Natural killer cell (primary cell): Measurements from ENCODE around the gene YPEL1. TPM values are rescaled to one million over a fixed set of nuclear protein-coding genes. Genes with fewer than 3 reads are reported as not detected.

Source experiments
- ATAC-seq, 3 donors: fragments of 150-1000 bp in 2 of 3; fragments of 200-7000 bp in 1 of 3; cut with Tn5 transposase; 1 replicate in 1 of 3; 2 replicates in 2 of 3; pipeline ENCODE4 v1.10.0; 2021; ENCODE audit warnings: mild to moderate bottlenecking in 2 of 3, moderate library complexity in 2 of 3
- DNase-seq, 2 donors: peaks; one replicate each; pipeline versions ENCODE4 v3.0.0 to v3.0.0-alpha.2; 2013 to 2021; ENCODE audit warnings: mixed read lengths in 1 of 2
- H3K27ac ChIP-seq: one replicate; pipeline ENCODE4 v1.5.1; 2013; ENCODE audit warnings: mild to moderate bottlenecking, low read length
- H3K27me3 ChIP-seq: one replicate; pipeline ENCODE4 v1.6.1; 2013; ENCODE audit warnings: low read length; ENCODE audit not compliant: control insufficient read depth, insufficient read depth
- H3K36me3 ChIP-seq: one replicate; pipeline ENCODE4 v1.6.1; 2013; ENCODE audit warnings: low read length; ENCODE audit not compliant: control insufficient read depth, insufficient read depth
- H3K4me1 ChIP-seq: one replicate; pipeline ENCODE4 v1.6.1; 2013; ENCODE audit warnings: low read length; ENCODE audit not compliant: control insufficient read depth, insufficient read depth
- H3K4me3 ChIP-seq: one replicate; pipeline ENCODE4 v1.5.1; 2013; ENCODE audit warnings: low read length
- H3K9me3 ChIP-seq: one replicate; pipeline ENCODE4 v1.6.1; 2013; ENCODE audit warnings: low read length; ENCODE audit not compliant: control insufficient read depth, insufficient read depth
- H3K27ac Mint-ChIP-seq, 2 donors: one replicate each; pipeline ENCODE4 v1.8.0; 2022; ENCODE audit warnings: mild to moderate bottlenecking in 2 of 2, mixed read lengths in 2 of 2, moderate library complexity in 1 of 2
- H3K27me3 Mint-ChIP-seq, 2 donors: one replicate each; pipeline ENCODE4 v1.8.0; 2022; ENCODE audit warnings: low read depth in 2 of 2, mixed read lengths in 2 of 2
- H3K36me3 Mint-ChIP-seq: one replicate; pipeline ENCODE4 v1.8.0; 2022; ENCODE audit warnings: mixed read lengths
- H3K4me1 Mint-ChIP-seq, 2 donors: one replicate each; pipeline ENCODE4 v1.8.0; 2022; ENCODE audit warnings: mixed read lengths in 2 of 2
- H3K4me3 Mint-ChIP-seq: one replicate; pipeline ENCODE4 v1.8.0; 2022; ENCODE audit warnings: mild to moderate bottlenecking, moderate library complexity, mixed read lengths
- H3K9me3 Mint-ChIP-seq, 2 donors: one replicate each; pipeline ENCODE4 v1.8.0; 2022; ENCODE audit warnings: mixed read lengths in 2 of 2
- WGBS: methylation state at CpG from one replicate; pipeline ENCODE4 v1.1.7; 2013; ENCODE audit warnings: missing lambda C conversion rate; ENCODE audit not compliant: insufficient coverage; 5-methylcytosine and 5-hydroxymethylcytosine counted together
- intact Hi-C: fragments of 100-400 bp; cut with micrococcal nuclease; formaldehyde crosslinking; loops from one replicate; pipeline ENCODE4 v1.14.2; 2022
- total RNA-seq, 4 donors: library from RNA; stranded (reverse); fragments of 120-200 nt in 1 of 4; gene quantifications; one replicate each; pipeline versions ENCODE4 v1.2.3 to v1.2.4, GENCODE V29; 2013 to 2022
- TF ChIP-seq, protein P1 (sequence below): fragments of 200-600 bp; IDR thresholded peaks from one replicate; pipeline ENCODE4 v1.8.0; 2022; ENCODE audit warnings: antibody characterized with exemption

YPEL1 gene
- total RNA-seq, 3 donors from 2014 or later (not counting 1 experiment from before 2014, with no cell fraction given): 59.9 to 86.3 (median 68.8) TPM

DNA sequence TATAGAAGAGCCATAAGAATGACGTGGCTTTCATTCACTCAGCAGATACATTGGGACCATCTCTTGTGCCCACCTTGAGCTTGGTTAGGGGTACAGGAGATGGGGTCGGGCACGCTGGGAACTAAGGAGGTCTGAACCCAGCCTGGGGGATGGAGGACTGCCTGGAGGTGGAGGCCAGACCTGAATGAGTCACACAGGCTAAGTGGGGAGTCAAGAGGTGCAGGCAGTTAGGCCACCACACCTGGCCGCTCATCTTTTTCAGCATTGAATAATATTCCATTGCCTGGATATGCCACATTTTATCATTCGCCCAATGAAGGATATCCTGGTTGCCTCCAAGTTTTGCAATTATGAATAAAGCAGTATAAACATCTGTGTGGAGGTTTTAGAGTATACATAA, 73.6 kb downstream of the YPEL1 start:
- no peaks in the 10 kb centered on the region for H3K9me3 Mint-ChIP-seq
- no peaks in the 10 kb centered on the region for H3K27me3 Mint-ChIP-seq
- ATAC-seq (no peak), DNase-seq (no peak)
- H3K4me1 ChIP-seq: peaks cover 26% of the 10 kb centered on the region
- H3K9me3 ChIP-seq: no peaks in the 10 kb centered on the region
- intact Hi-C loops: no loop called here
- no peak overlapping the region for H3K4me3 Mint-ChIP-seq
- TF ChIP-seq, protein P1, sequence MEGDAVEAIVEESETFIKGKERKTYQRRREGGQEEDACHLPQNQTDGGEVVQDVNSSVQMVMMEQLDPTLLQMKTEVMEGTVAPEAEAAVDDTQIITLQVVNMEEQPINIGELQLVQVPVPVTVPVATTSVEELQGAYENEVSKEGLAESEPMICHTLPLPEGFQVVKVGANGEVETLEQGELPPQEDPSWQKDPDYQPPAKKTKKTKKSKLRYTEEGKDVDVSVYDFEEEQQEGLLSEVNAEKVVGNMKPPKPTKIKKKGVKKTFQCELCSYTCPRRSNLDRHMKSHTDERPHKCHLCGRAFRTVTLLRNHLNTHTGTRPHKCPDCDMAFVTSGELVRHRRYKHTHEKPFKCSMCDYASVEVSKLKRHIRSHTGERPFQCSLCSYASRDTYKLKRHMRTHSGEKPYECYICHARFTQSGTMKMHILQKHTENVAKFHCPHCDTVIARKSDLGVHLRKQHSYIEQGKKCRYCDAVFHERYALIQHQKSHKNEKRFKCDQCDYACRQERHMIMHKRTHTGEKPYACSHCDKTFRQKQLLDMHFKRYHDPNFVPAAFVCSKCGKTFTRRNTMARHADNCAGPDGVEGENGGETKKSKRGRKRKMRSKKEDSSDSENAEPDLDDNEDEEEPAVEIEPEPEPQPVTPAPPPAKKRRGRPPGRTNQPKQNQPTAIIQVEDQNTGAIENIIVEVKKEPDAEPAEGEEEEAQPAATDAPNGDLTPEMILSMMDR: no peak
- no peak overlapping the region for H3K27ac ChIP-seq
- peaks cover 13 to 24% of the 10 kb centered on the region in 2 donors for H3K4me1 Mint-ChIP-seq
- H3K36me3 ChIP-seq: no peaks in the 10 kb centered on the region
- H3K27ac Mint-ChIP-seq: no peak overlapping the region
- 100% methylated on average over 5 of the region's 5 CpGs for WGBS
- H3K4me3 ChIP-seq: no peak overlapping the region
- H3K36me3 Mint-ChIP-seq: no peaks in the 10 kb centered on the region
- no peaks in the 10 kb centered on the region for H3K27me3 ChIP-seq

DNA sequence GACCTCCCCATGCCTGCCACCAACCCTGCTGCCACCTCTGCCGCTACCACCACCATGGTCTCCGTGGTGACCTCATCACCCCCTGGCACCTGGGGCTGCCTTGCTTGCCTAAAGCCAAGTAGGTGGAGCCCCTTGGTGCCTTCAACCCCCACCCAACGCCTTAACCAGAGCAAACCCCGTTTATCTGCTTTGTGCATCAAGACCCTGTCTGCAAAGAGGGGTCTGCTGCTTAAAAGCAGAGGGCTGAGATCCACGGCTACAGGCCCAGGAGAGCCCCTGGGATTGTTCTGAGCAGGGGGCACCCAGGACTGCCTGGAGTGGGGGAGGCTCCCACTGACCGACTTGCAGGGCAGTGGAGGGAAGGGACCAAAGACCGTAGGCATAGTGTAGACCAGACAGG, 74.7 kb downstream of the YPEL1 start:
- Histone ChIP-seq H3K36me3 (no peaks in the 10 kb centered on the region), H3K27ac (no peak overlapping the region), H3K4me3 (no peak overlapping the region), H3K27me3 (no peaks in the 10 kb centered on the region), H3K9me3 (no peaks in the 10 kb centered on the region), H3K4me1 (peaks cover 24% of the 10 kb centered on the region)
- TF ChIP-seq, protein P1: no peak
- 82% methylated on average over 7 of the region's 7 CpGs for WGBS
- Mint-ChIP-seq H3K4me3 (no peak overlapping the region), H3K27me3 (no peaks in the 10 kb centered on the region), H3K36me3 (no peaks in the 10 kb centered on the region), H3K4me1 (peaks cover 15 to 25% of the 10 kb centered on the region in 2 donors), H3K27ac (no peak overlapping the region), H3K9me3 (no peaks in the 10 kb centered on the region)
- intact Hi-C loops: no loop called here
- ATAC-seq (no peak), DNase-seq (no peak)

GRCh38 chr22:21659864-21660525, 75.6 kb downstream of the YPEL1 start:
- Mint-ChIP-seq H3K9me3 (no peaks in the 10 kb centered on the region), H3K27me3 (no peaks in the 10 kb centered on the region), H3K4me1 (peaks cover 12 to 17% of the 10 kb centered on the region in 2 donors), H3K4me3 (no peak overlapping the region), H3K36me3 (no peaks in the 10 kb centered on the region), H3K27ac (no peak overlapping the region)
- H3K4me1 ChIP-seq: peaks cover 16% of the 10 kb centered on the region
- TF ChIP-seq, protein P1: no peak
- H3K27ac ChIP-seq: no peak overlapping the region
- H3K27me3 ChIP-seq: no peaks in the 10 kb centered on the region
- no peak overlapping the region for H3K4me3 ChIP-seq
- H3K36me3 ChIP-seq: no peaks in the 10 kb centered on the region
- WGBS: 88% methylated on average over 7 of the region's 7 CpGs
- intact Hi-C loops: no loop called here
- no peak for ATAC-seq
- H3K9me3 ChIP-seq: no peaks in the 10 kb centered on the region
- DNase-seq: no peak
